ENCODE results near the gene SLC25A48.

SLC25A48 gene

GRCh38 chr5:135859641-135860040 lies 25.2 kb downstream of the SLC25A48 start:
- TF ChIP-seq EZH2 (IDR thresholded peaks at IDR 0.05; ENCODE audit: borderline replicate concordance, low read depth, low read length, severe bottlenecking), result no peak
- no peak for TF ChIP-seq CTCF (IDR thresholded peaks at IDR 0.05; ENCODE audit: borderline replicate concordance, extremely low read depth, low read length, poor library complexity, severe bottlenecking)
- ATAC-seq (ENCODE audit: insufficient read depth, low read depth), result no peak
- no peak overlapping the region for H3K4me2 ChIP-seq (ENCODE audit: insufficient read depth, low read length)
- H3K4me3 ChIP-seq (ENCODE audit: low read depth in 1 of 2, low read length in 2 of 2), result no peak overlapping the region
- H3K9me3 ChIP-seq (ENCODE audit: insufficient read depth, low read length, severe bottlenecking), result no peaks in the 10 kb centered on the region
- no peaks in the 10 kb centered on the region for H3K79me2 ChIP-seq (ENCODE audit: insufficient read depth, low read length)
- H3K27me3 ChIP-seq (ENCODE audit: insufficient read depth, low read length, poor library complexity), result peaks cover 5% of the 10 kb centered on the region
- no peak overlapping the region for H3K9ac ChIP-seq (ENCODE audit: low read depth, low read length)
- no peaks in the 10 kb centered on the region for H3K4me1 ChIP-seq (ENCODE audit: insufficient read depth, low read length)
- no peaks in the 10 kb centered on the region for H4K20me1 ChIP-seq (ENCODE audit: insufficient read depth, low read length)
- H3K36me3 ChIP-seq (ENCODE audit: insufficient read depth, low read length), result no peaks in the 10 kb centered on the region
- no peak overlapping the region for H2AFZ ChIP-seq (ENCODE audit: low read depth, low read length)
- H3K27ac ChIP-seq (ENCODE audit: low read length), result no peak overlapping the region
- no peak for DNase-seq

GRCh38 chr5:135861641-135862040 lies 27.2 kb downstream of the SLC25A48 start:
- Histone ChIP-seq H2AFZ (ENCODE audit: low read depth, low read length) (no peak overlapping the region), H3K9me3 (ENCODE audit: insufficient read depth, low read length, severe bottlenecking) (no peaks in the 10 kb centered on the region), H3K79me2 (ENCODE audit: insufficient read depth, low read length) (no peaks in the 10 kb centered on the region), H4K20me1 (ENCODE audit: insufficient read depth, low read length) (no peaks in the 10 kb centered on the region), H3K9ac (ENCODE audit: low read depth, low read length) (no peak overlapping the region), H3K4me3 (ENCODE audit: low read depth in 1 of 2, low read length in 2 of 2) (no peak overlapping the region), H3K4me1 (ENCODE audit: insufficient read depth, low read length) (no peaks in the 10 kb centered on the region), H3K36me3 (ENCODE audit: insufficient read depth, low read length) (no peaks in the 10 kb centered on the region), H3K4me2 (ENCODE audit: insufficient read depth, low read length) (no peak overlapping the region), H3K27me3 (ENCODE audit: insufficient read depth, low read length, poor library complexity) (peaks cover 5% of the 10 kb centered on the region), H3K27ac (ENCODE audit: low read length) (no peak overlapping the region)
- DNase-seq, result no peak
- no peak for ATAC-seq (ENCODE audit: insufficient read depth, low read depth)
- TF ChIP-seq CTCF (IDR thresholded peaks at IDR 0.05; ENCODE audit: borderline replicate concordance, extremely low read depth, low read length, poor library complexity, severe bottlenecking), result no peak
- no peak for TF ChIP-seq EZH2 (IDR thresholded peaks at IDR 0.05; ENCODE audit: borderline replicate concordance, low read depth, low read length, severe bottlenecking)

GRCh38 chr5:135862086-135862485 lies 27.6 kb downstream of the SLC25A48 start:
- Histone ChIP-seq H3K27me3 (ENCODE audit: insufficient read depth, low read length, poor library complexity) (peaks cover 5% of the 10 kb centered on the region), H3K79me2 (ENCODE audit: insufficient read depth, low read length) (no peaks in the 10 kb centered on the region), H3K4me3 (ENCODE audit: low read depth in 1 of 2, low read length in 2 of 2) (no peak overlapping the region), H3K36me3 (ENCODE audit: insufficient read depth, low read length) (no peaks in the 10 kb centered on the region), H3K4me2 (ENCODE audit: insufficient read depth, low read length) (no peak overlapping the region), H3K9ac (ENCODE audit: low read depth, low read length) (no peak overlapping the region), H3K27ac (ENCODE audit: low read length) (no peak overlapping the region), H3K4me1 (ENCODE audit: insufficient read depth, low read length) (no peaks in the 10 kb centered on the region), H4K20me1 (ENCODE audit: insufficient read depth, low read length) (no peaks in the 10 kb centered on the region), H2AFZ (ENCODE audit: low read depth, low read length) (no peak overlapping the region), H3K9me3 (ENCODE audit: insufficient read depth, low read length, severe bottlenecking) (no peaks in the 10 kb centered on the region)
- TF ChIP-seq CTCF (IDR thresholded peaks at IDR 0.05; ENCODE audit: borderline replicate concordance, extremely low read depth, low read length, poor library complexity, severe bottlenecking), result no peak
- TF ChIP-seq EZH2 (IDR thresholded peaks at IDR 0.05; ENCODE audit: borderline replicate concordance, low read depth, low read length, severe bottlenecking), result no peak
- ATAC-seq (ENCODE audit: insufficient read depth, low read depth) (no peak), DNase-seq (no peak)

- Histone ChIP-seq H3K9me3 (ENCODE audit: insufficient read depth, low read length, severe bottlenecking) (no peaks in the 10 kb centered on the region), H4K20me1 (ENCODE audit: insufficient read depth, low read length) (no peaks in the 10 kb centered on the region)
- no peak for ATAC-seq (ENCODE audit: insufficient read depth, low read depth)
Observed at GRCh38 chr5:135862744-135863143, 28.3 kb downstream of the SLC25A48 start.

More at GRCh38 chr5:135862744-135863143, 28.3 kb downstream of the SLC25A48 start:
- Histone ChIP-seq H3K36me3 (ENCODE audit: insufficient read depth, low read length) (no peaks in the 10 kb centered on the region), H3K4me1 (ENCODE audit: insufficient read depth, low read length) (no peaks in the 10 kb centered on the region), H3K9ac (ENCODE audit: low read depth, low read length) (no peak overlapping the region), H2AFZ (ENCODE audit: low read depth, low read length) (no peak overlapping the region), H3K4me2 (ENCODE audit: insufficient read depth, low read length) (no peak overlapping the region), H3K4me3 (ENCODE audit: low read depth in 1 of 2, low read length in 2 of 2) (no peak overlapping the region), H3K27ac (ENCODE audit: low read length) (no peak overlapping the region), H3K79me2 (ENCODE audit: insufficient read depth, low read length) (no peaks in the 10 kb centered on the region), H3K27me3 (ENCODE audit: insufficient read depth, low read length, poor library complexity) (peaks cover 5% of the 10 kb centered on the region)
- no peak for TF ChIP-seq CTCF (IDR thresholded peaks at IDR 0.05; ENCODE audit: borderline replicate concordance, extremely low read depth, low read length, poor library complexity, severe bottlenecking)
- no peak for TF ChIP-seq EZH2 (IDR thresholded peaks at IDR 0.05; ENCODE audit: borderline replicate concordance, low read depth, low read length, severe bottlenecking)
- DNase-seq, result no peak
